Measurements from ENCODE around the gene MAL. TPM values are rescaled to one million over a fixed set of nuclear protein-coding genes. Genes with fewer than 3 reads are reported as not detected.

Gene MAL
- total and polyA plus RNA-seq, 2 of the 8 experiments (the other 6 are each of a cell fraction or from before 2014, with no cell fraction given) = not detected

- TF ChIP-seq CHD7 (IDR thresholded peaks at IDR 0.05; ENCODE audit: insufficient replicate concordance, low read length) = no peak
- no peak for TF ChIP-seq CTCF (IDR thresholded peaks at IDR 0.05; ENCODE audit: control extremely low read depth in 1 of 3, insufficient read depth in 1 of 3, low read depth in 1 of 3, low read length in 3 of 3)
- TF ChIP-seq POU5F1 (IDR thresholded peaks at IDR 0.05; ENCODE audit: low read depth, low read length) = no peak
- no peak for TF ChIP-seq EGR1 (IDR thresholded peaks at IDR 0.05; ENCODE audit: borderline replicate concordance, low read depth, low read length)
- no peak for TF ChIP-seq EP300 (IDR thresholded peaks at IDR 0.05; ENCODE audit: borderline replicate concordance in 1 of 2, low read depth in 2 of 2, low read length in 2 of 2)
- no peak for TF ChIP-seq CREB1 (IDR thresholded peaks at IDR 0.05)
- TF ChIP-seq SP2 (IDR thresholded peaks at IDR 0.05; ENCODE audit: low read length) = no peak
- TF ChIP-seq SIN3A (conservative IDR thresholded peaks at IDR 0.05 in 1 of 2, IDR thresholded peaks at IDR 0.05 in 1 of 2; ENCODE audit: low read depth in 1 of 2, low read length in 2 of 2) = no peak
Measured at GRCh38 chr2:95009412-95009811, 16.1 kb upstream of the MAL start (continued).

Measured in H1 (cell line).